ENCODE measurements around the gene TCF23.

DNA sequence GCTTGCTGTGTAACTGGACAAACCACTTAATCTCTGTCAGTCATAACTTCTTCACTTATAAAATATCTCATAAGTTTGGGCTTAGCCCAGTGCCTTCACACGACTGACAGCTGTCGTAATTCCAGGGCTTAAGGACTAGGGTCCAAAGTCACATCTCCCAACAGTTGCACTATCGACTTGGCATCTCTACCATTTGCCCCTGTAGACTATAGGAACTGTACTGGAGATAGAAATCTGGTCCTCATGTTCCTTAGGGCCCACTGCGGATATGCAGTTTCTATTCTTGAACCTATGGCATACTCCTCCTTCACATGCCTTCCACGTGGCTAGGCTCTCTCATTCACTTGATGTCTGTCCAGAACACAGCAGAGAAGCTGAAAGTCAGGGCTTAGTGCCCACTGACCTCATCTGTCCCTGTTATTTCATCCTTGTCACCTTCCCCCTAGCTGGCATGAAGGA, 22.5 kb upstream of the TCF23 start:
- TF ChIP-seq, protein P1, sequence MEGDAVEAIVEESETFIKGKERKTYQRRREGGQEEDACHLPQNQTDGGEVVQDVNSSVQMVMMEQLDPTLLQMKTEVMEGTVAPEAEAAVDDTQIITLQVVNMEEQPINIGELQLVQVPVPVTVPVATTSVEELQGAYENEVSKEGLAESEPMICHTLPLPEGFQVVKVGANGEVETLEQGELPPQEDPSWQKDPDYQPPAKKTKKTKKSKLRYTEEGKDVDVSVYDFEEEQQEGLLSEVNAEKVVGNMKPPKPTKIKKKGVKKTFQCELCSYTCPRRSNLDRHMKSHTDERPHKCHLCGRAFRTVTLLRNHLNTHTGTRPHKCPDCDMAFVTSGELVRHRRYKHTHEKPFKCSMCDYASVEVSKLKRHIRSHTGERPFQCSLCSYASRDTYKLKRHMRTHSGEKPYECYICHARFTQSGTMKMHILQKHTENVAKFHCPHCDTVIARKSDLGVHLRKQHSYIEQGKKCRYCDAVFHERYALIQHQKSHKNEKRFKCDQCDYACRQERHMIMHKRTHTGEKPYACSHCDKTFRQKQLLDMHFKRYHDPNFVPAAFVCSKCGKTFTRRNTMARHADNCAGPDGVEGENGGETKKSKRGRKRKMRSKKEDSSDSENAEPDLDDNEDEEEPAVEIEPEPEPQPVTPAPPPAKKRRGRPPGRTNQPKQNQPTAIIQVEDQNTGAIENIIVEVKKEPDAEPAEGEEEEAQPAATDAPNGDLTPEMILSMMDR (IDR thresholded peaks at IDR 0.05 in 8 of 11, conservative IDR thresholded peaks at IDR 0.05 in 3 of 11) = no peak
- TF ChIP-seq POLR2A (IDR thresholded peaks at IDR 0.05) (no peak), POLR2AphosphoS5 (IDR thresholded peaks at IDR 0.05) (no peak)
